ENCODE measurements around the gene MAD2L1BP. TPM values are rescaled to one million over a fixed set of nuclear protein-coding genes. Genes with fewer than 3 reads are reported as not detected.

MAD2L1BP gene
- total and polyA plus RNA-seq, 2 of the 13 experiments (the other 11 are each of a cell fraction or from before 2014, with no cell fraction given), result 54.2 to 55.5 TPM

GRCh38 chr6:43635387-43636307, at the start of gene MAD2L1BP (continued):
- TF ChIP-seq ARNTL (CRISPR knock-in tag; IDR thresholded peaks at IDR 0.05) (no peak; the same call in 1 of the 2 replicates), ZNF441 (CRISPR knock-in tag; IDR thresholded peaks at IDR 0.05; ENCODE audit: borderline replicate concordance) (peak; percentile 50; the same call in 1 of the 2 replicates), SNAI1 (CRISPR knock-in tag; IDR thresholded peaks at IDR 0.05; ENCODE audit: borderline replicate concordance) (peak; percentile 64; the same call in 1 of the 2 replicates), ZNF276 (CRISPR knock-in tag; IDR thresholded peaks at IDR 0.05; ENCODE audit: low read depth) (peak; percentile 47; the same call in 1 of the 2 replicates), FOXP4 (CRISPR knock-in tag; IDR thresholded peaks at IDR 0.05) (peak; percentile 40; the same call in 1 of the 2 replicates), KDM3A (CRISPR knock-in tag; IDR thresholded peaks at IDR 0.05; ENCODE audit: low read depth) (peak; percentile 52; the same call in 1 of the 2 replicates), HOMEZ (CRISPR knock-in tag; IDR thresholded peaks at IDR 0.05; ENCODE audit: low read depth) (peak; percentile 68; the same call in 1 of the 2 replicates), MAX (IDR thresholded peaks at IDR 0.05) (peak; percentile 93), ESRRA (CRISPR knock-in tag; IDR thresholded peaks at IDR 0.05; ENCODE audit: low read depth) (peak; percentile 79), PHF21A (CRISPR knock-in tag; IDR thresholded peaks at IDR 0.05) (peak; percentile 98), NFIB (CRISPR knock-in tag; IDR thresholded peaks at IDR 0.05; ENCODE audit: borderline replicate concordance) (no peak), ZSCAN31 (CRISPR knock-in tag; IDR thresholded peaks at IDR 0.05; ENCODE audit: low read depth) (peak; percentile 66)
- TF ChIP-seq, protein P1, sequence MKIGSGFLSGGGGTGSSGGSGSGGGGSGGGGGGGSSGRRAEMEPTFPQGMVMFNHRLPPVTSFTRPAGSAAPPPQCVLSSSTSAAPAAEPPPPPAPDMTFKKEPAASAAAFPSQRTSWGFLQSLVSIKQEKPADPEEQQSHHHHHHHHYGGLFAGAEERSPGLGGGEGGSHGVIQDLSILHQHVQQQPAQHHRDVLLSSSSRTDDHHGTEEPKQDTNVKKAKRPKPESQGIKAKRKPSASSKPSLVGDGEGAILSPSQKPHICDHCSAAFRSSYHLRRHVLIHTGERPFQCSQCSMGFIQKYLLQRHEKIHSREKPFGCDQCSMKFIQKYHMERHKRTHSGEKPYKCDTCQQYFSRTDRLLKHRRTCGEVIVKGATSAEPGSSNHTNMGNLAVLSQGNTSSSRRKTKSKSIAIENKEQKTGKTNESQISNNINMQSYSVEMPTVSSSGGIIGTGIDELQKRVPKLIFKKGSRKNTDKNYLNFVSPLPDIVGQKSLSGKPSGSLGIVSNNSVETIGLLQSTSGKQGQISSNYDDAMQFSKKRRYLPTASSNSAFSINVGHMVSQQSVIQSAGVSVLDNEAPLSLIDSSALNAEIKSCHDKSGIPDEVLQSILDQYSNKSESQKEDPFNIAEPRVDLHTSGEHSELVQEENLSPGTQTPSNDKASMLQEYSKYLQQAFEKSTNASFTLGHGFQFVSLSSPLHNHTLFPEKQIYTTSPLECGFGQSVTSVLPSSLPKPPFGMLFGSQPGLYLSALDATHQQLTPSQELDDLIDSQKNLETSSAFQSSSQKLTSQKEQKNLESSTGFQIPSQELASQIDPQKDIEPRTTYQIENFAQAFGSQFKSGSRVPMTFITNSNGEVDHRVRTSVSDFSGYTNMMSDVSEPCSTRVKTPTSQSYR (CRISPR knock-in tag; IDR thresholded peaks at IDR 0.05; ENCODE audit: borderline replicate concordance), result peak; percentile 95
- TF ChIP-seq, protein P2, sequence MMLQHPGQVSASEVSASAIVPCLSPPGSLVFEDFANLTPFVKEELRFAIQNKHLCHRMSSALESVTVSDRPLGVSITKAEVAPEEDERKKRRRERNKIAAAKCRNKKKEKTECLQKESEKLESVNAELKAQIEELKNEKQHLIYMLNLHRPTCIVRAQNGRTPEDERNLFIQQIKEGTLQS (CRISPR knock-in tag; IDR thresholded peaks at IDR 0.05), result no peak
- TF ChIP-seq, protein P3, sequence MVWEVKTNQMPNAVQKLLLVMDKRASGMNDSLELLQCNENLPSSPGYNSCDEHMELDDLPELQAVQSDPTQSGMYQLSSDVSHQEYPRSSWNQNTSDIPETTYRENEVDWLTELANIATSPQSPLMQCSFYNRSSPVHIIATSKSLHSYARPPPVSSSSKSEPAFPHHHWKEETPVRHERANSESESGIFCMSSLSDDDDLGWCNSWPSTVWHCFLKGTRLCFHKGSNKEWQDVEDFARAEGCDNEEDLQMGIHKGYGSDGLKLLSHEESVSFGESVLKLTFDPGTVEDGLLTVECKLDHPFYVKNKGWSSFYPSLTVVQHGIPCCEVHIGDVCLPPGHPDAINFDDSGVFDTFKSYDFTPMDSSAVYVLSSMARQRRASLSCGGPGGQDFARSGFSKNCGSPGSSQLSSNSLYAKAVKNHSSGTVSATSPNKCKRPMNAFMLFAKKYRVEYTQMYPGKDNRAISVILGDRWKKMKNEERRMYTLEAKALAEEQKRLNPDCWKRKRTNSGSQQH (CRISPR knock-in tag; IDR thresholded peaks at IDR 0.05; ENCODE audit: low read depth), result 0 out of 2 replicates have a peak, but pooled peaks have one; percentile 62
- TF ChIP-seq, protein P4, sequence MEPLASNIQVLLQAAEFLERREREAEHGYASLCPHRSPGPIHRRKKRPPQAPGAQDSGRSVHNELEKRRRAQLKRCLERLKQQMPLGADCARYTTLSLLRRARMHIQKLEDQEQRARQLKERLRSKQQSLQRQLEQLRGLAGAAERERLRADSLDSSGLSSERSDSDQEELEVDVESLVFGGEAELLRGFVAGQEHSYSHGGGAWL (CRISPR knock-in tag; IDR thresholded peaks at IDR 0.05), result peak; percentile 81
